ENCODE results near the gene LMAN1.

LMAN1 gene

GRCh38 chr18:59311631-59312030 is 47.4 kb downstream of the LMAN1 start:
- Histone ChIP-seq H3K9me2 (ENCODE audit: low read depth, low read length) (no peaks in the 10 kb centered on the region), H3K9me3 (ENCODE audit: low read length) (no peaks in the 10 kb centered on the region), H4K20me1 (ENCODE audit: insufficient read depth, low read length) (no peaks in the 10 kb centered on the region), H3K4me3 (ENCODE audit: low read depth, low read length, poor library complexity, severe bottlenecking) (no peak overlapping the region), H3K9ac (ENCODE audit: low read length) (no peak overlapping the region), H3F3A (ENCODE audit: insufficient read depth, low read length) (no peaks in the 10 kb centered on the region), H3K4me1 (ENCODE audit: insufficient read depth, low read length, severe bottlenecking) (no peaks in the 10 kb centered on the region), H3K36me3 (ENCODE audit: insufficient read depth, low read length) (no peaks in the 10 kb centered on the region), H2AFZ (ENCODE audit: low read length) (no peak overlapping the region), H3K27me3 (ENCODE audit: insufficient read depth, low read length) (0 out of 2 replicates have a peak, but pooled peaks cover 3% of the 10 kb centered on the region), H3K4me2 (ENCODE audit: low read length) (no peak overlapping the region), H3K79me2 (ENCODE audit: insufficient read depth, low read length) (no peaks in the 10 kb centered on the region), H3K27ac (ENCODE audit: low read depth, low read length, poor library complexity, severe bottlenecking) (no peak overlapping the region)
- TF ChIP-seq CTCF (IDR thresholded peaks at IDR 0.05; ENCODE audit: low read length) (no peak), EZH2 (IDR thresholded peaks at IDR 0.05; ENCODE audit: borderline replicate concordance, low read length) (no peak)

GRCh38 chr18:59308938-59309260 is 50.2 kb downstream of the LMAN1 start:
- no peaks in the 10 kb centered on the region for H3K4me1 ChIP-seq (ENCODE audit: insufficient read depth, low read length, severe bottlenecking)

GRCh38 chr18:59308248-59308937 is 50.7 kb downstream of the LMAN1 start:
- peak overlapping the region; percentile 40 for H3K4me3 ChIP-seq (ENCODE audit: low read depth, low read length, poor library complexity, severe bottlenecking)
- H3K36me3 ChIP-seq (ENCODE audit: insufficient read depth, low read length): no peaks in the 10 kb centered on the region
- no peaks in the 10 kb centered on the region for H3F3A ChIP-seq (ENCODE audit: insufficient read depth, low read length)
- no peaks in the 10 kb centered on the region for H3K4me1 ChIP-seq (ENCODE audit: insufficient read depth, low read length, severe bottlenecking)
- no peak overlapping the region for H3K9ac ChIP-seq (ENCODE audit: low read length)
- no peaks in the 10 kb centered on the region for H3K9me2 ChIP-seq (ENCODE audit: low read depth, low read length)
- no peaks in the 10 kb centered on the region for H3K9me3 ChIP-seq (ENCODE audit: low read length)
- H4K20me1 ChIP-seq (ENCODE audit: insufficient read depth, low read length): no peaks in the 10 kb centered on the region
- H3K27me3 ChIP-seq (ENCODE audit: insufficient read depth, low read length): 0 out of 2 replicates have a peak, but pooled peaks cover 3% of the 10 kb centered on the region
- H3K4me2 ChIP-seq (ENCODE audit: low read length): peak overlapping the region; percentile 64
- no peak overlapping the region for H2AFZ ChIP-seq (ENCODE audit: low read length)
- TF ChIP-seq CTCF (IDR thresholded peaks at IDR 0.05; ENCODE audit: low read length): peak; percentile 94
- no peak for TF ChIP-seq EZH2 (IDR thresholded peaks at IDR 0.05; ENCODE audit: borderline replicate concordance, low read length)
- no peaks in the 10 kb centered on the region for H3K79me2 ChIP-seq (ENCODE audit: insufficient read depth, low read length)
- H3K27ac ChIP-seq (ENCODE audit: low read depth, low read length, poor library complexity, severe bottlenecking): no peak overlapping the region

More at GRCh38 chr18:59308938-59309260, 50.2 kb downstream of the LMAN1 start:
- no peaks in the 10 kb centered on the region for H4K20me1 ChIP-seq (ENCODE audit: insufficient read depth, low read length)
- no peaks in the 10 kb centered on the region for H3K79me2 ChIP-seq (ENCODE audit: insufficient read depth, low read length)
- no peaks in the 10 kb centered on the region for H3K9me2 ChIP-seq (ENCODE audit: low read depth, low read length)
- no peaks in the 10 kb centered on the region for H3K9me3 ChIP-seq (ENCODE audit: low read length)
- H3K36me3 ChIP-seq (ENCODE audit: insufficient read depth, low read length): no peaks in the 10 kb centered on the region
- H3K9ac ChIP-seq (ENCODE audit: low read length): no peak overlapping the region
- peak overlapping the region; percentile 64 for H3K4me2 ChIP-seq (ENCODE audit: low read length)
- no peak for TF ChIP-seq CTCF (IDR thresholded peaks at IDR 0.05; ENCODE audit: low read length)
- TF ChIP-seq EZH2 (IDR thresholded peaks at IDR 0.05; ENCODE audit: borderline replicate concordance, low read length): no peak
- H3K4me3 ChIP-seq (ENCODE audit: low read depth, low read length, poor library complexity, severe bottlenecking): peak overlapping the region; percentile 40
- no peaks in the 10 kb centered on the region for H3F3A ChIP-seq (ENCODE audit: insufficient read depth, low read length)
- H3K27me3 ChIP-seq (ENCODE audit: insufficient read depth, low read length): 0 out of 2 replicates have a peak, but pooled peaks cover 3% of the 10 kb centered on the region
- no peak overlapping the region for H2AFZ ChIP-seq (ENCODE audit: low read length)
- H3K27ac ChIP-seq (ENCODE audit: low read depth, low read length, poor library complexity, severe bottlenecking): no peak overlapping the region
